H1 (cell line): ENCODE results near the gene APOC1.

ENCODE experiments used
- ATF2 ChIP-seq: IDR thresholded peaks from 2 replicates; pipeline ENCODE4 v1.6.1; 2012; ENCODE audit warnings: low read length, inconsistent platforms
- CTCF ChIP-seq, 3 experiments: IDR thresholded peaks; 1 replicate in 2 of 3; 2 replicates in 1 of 3; pipeline versions ENCODE4 v1.5.1 to v1.6.1; 2011; ENCODE audit warnings: low read length in 3 of 3, mild to moderate bottlenecking in 3 of 3, inconsistent platforms in 2 of 3, low read depth in 1 of 3, moderate library complexity in 1 of 3; ENCODE audit not compliant: insufficient read depth in 1 of 3; ENCODE audit errors: control extremely low read depth in 1 of 3
- EP300 ChIP-seq, 2 experiments: IDR thresholded peaks; 1 replicate in 1 of 2; 2 replicates in 1 of 2; pipeline ENCODE4 v1.6.1; 2011 to 2012; ENCODE audit warnings: low read depth in 2 of 2, low read length in 2 of 2, mild to moderate bottlenecking in 2 of 2, borderline replicate concordance in 1 of 2, inconsistent platforms in 1 of 2, moderate library complexity in 1 of 2
- EZH2 ChIP-seq: fragments of 200-600 bp; sonication (generic); IDR thresholded peaks from 2 replicates; pipeline ENCODE4 v1.7.1; 2012; ENCODE audit warnings: low read depth, mild to moderate bottlenecking, moderate library complexity, low read length, inconsistent platforms; ENCODE audit not compliant: severe bottlenecking
- POLR2A ChIP-seq, 2 experiments: IDR thresholded peaks; 1 replicate in 1 of 2; 2 replicates in 1 of 2; pipeline ENCODE4 v1.6.1; 2011; ENCODE audit warnings: low read depth in 2 of 2, low read length in 2 of 2, mild to moderate bottlenecking in 2 of 2; ENCODE audit errors: control extremely low read depth in 1 of 2
- POLR2AphosphoS5 ChIP-seq: IDR thresholded peaks from 2 replicates; pipeline ENCODE4 v1.6.1; 2011; ENCODE audit warnings: low read depth, low read length
- RFX5 ChIP-seq: IDR thresholded peaks from 2 replicates; pipeline ENCODE4 v1.6.1; 2011; ENCODE audit warnings: low read depth, low read length, improper control_type of control experiment, borderline replicate concordance
- SIX5 ChIP-seq: IDR thresholded peaks from 2 replicates; pipeline ENCODE4 v1.6.1; 2011; ENCODE audit warnings: mild to moderate bottlenecking, low read depth, low read length
- SRF ChIP-seq: IDR thresholded peaks from 2 replicates; pipeline ENCODE4 v1.6.1; 2011; ENCODE audit warnings: mild to moderate bottlenecking, low read depth, low read length, moderate library complexity
- TAF1 ChIP-seq: IDR thresholded peaks from 2 replicates; pipeline ENCODE4 v1.6.1; 2011; ENCODE audit warnings: mild to moderate bottlenecking, low read depth, low read length

GRCh38 chr19:44930088-44930487, 15.7 kb downstream of the APOC1 start:
- TF ChIP-seq CTCF (IDR thresholded peaks at IDR 0.05; ENCODE audit: control extremely low read depth in 1 of 3, insufficient read depth in 1 of 3, low read depth in 1 of 3, low read length in 3 of 3): no peak
- no peak for TF ChIP-seq ATF2
- TF ChIP-seq POLR2A (IDR thresholded peaks at IDR 0.05; ENCODE audit: control extremely low read depth in 1 of 2, low read depth in 2 of 2, low read length in 2 of 2): no peak
- no peak for TF ChIP-seq RFX5
- no peak for TF ChIP-seq TAF1
- TF ChIP-seq EZH2: no peak
- no peak for TF ChIP-seq SIX5
- TF ChIP-seq EP300 (IDR thresholded peaks at IDR 0.05; ENCODE audit: borderline replicate concordance in 1 of 2, low read depth in 2 of 2, low read length in 2 of 2): no peak
- TF ChIP-seq POLR2AphosphoS5: no peak
- no peak for TF ChIP-seq SRF
